CD4-positive, alpha-beta T cell (primary cell): ENCODE data around the gene MICAL3. TPM values are rescaled to one million over a fixed set of nuclear protein-coding genes. Genes with fewer than 3 reads are reported as not detected.

ENCODE experiments used
- ATAC-seq: fragments of 200-7000 bp; cut with Tn5 transposase; one replicate; pipeline ENCODE4 v1.10.0; 2022; ENCODE audit warnings: mild to moderate bottlenecking; ENCODE audit not compliant: poor library complexity
- CTCF ChIA-PET: fragments of 350-600 bp; sonication (Branson Sonifier 250); formaldehyde crosslinking; loops from one replicate; lab custom pipeline; 2021; ENCODE audit warnings: antibody characterized with exemption, inconsistent platforms; lab: Charles Lee
- POLR2A ChIA-PET: fragments of 350-600 bp; sonication (Branson Sonifier 250); formaldehyde crosslinking; loops from one replicate; lab custom pipeline; 2021; ENCODE audit warnings: antibody characterized with exemption, inconsistent platforms; lab: Charles Lee
- DNase-seq, 14 experiments: peaks; one replicate each; pipeline ENCODE4 v3.0.0-alpha.2; 2013 to 2020; ENCODE audit warnings: mixed read lengths in 2 of 14
- H3K27ac ChIP-seq, 2 donors: one replicate each; pipeline versions ENCODE4 v1.5.1 to v1.7.0; 2013; ENCODE audit warnings: low read length in 2 of 2, low read depth in 1 of 2, mild to moderate bottlenecking in 1 of 2
- H3K27me3 ChIP-seq, 2 experiments: 1 replicate in 1 of 2; 2 replicates in 1 of 2; pipeline versions ENCODE4 v1.6.1 to v1.7.0; 2013; ENCODE audit warnings: low read length in 2 of 2, control low read depth in 1 of 2, mild to moderate bottlenecking in 1 of 2, moderate library complexity in 1 of 2; ENCODE audit not compliant: insufficient read depth in 2 of 2, control insufficient read depth in 1 of 2
- H3K36me3 ChIP-seq: one replicate; pipeline ENCODE4 v1.6.1; 2013; ENCODE audit warnings: low read length, control low read depth; ENCODE audit not compliant: insufficient read depth
- H3K4me1 ChIP-seq: one replicate; pipeline ENCODE4 v1.6.1; 2013; ENCODE audit warnings: low read length, control low read depth; ENCODE audit not compliant: insufficient read depth
- H3K4me3 ChIP-seq: one replicate; pipeline ENCODE4 v1.5.1; 2013; ENCODE audit warnings: mild to moderate bottlenecking, low read length, moderate library complexity
- H3K9me3 ChIP-seq, 2 experiments: 1 replicate in 1 of 2; 2 replicates in 1 of 2; pipeline versions ENCODE4 v1.6.1 to v1.7.0; 2013; ENCODE audit warnings: low read length in 2 of 2, mild to moderate bottlenecking in 2 of 2, control low read depth in 1 of 2, moderate library complexity in 1 of 2; ENCODE audit not compliant: control insufficient read depth in 1 of 2, insufficient read depth in 1 of 2
- H3K27ac Mint-ChIP-seq: one replicate; pipeline ENCODE4 v1.8.0; 2020; ENCODE audit warnings: mixed read lengths
- H3K27me3 Mint-ChIP-seq: one replicate; pipeline ENCODE4 v1.8.0; 2021; ENCODE audit warnings: mixed read lengths
- H3K36me3 Mint-ChIP-seq: one replicate; pipeline ENCODE4 v1.8.0; 2021; ENCODE audit warnings: low read depth, mixed read lengths
- H3K4me1 Mint-ChIP-seq: one replicate; pipeline ENCODE4 v1.8.0; 2021; ENCODE audit warnings: low read depth, mixed read lengths
- H3K4me3 Mint-ChIP-seq: one replicate; pipeline ENCODE4 v1.8.0; 2020; ENCODE audit warnings: mild to moderate bottlenecking, mixed read lengths
- H3K9me3 Mint-ChIP-seq: one replicate; pipeline ENCODE4 v1.8.0; 2020; ENCODE audit warnings: mixed read lengths
- CTCF ChIP-seq: fragments of 200-600 bp; IDR thresholded peaks from one replicate; pipeline ENCODE4 v1.8.0; 2022; ENCODE audit warnings: antibody characterized with exemption, mild to moderate bottlenecking
- intact Hi-C, 2 experiments: fragments of 100-400 bp; cut with DNase I in 1 of 2; cut with micrococcal nuclease in 1 of 2; formaldehyde crosslinking; loops; one replicate each; pipeline versions ENCODE4 v1.15.1 to v1.9.0; 2023 to 2025; cut with DNase I, micrococcal nuclease
- total RNA-seq, 174 experiments: library from RNA in 2 of 174; stranded (reverse) in 2 of 174; gene quantifications; one replicate each; pipeline ENCODE4 v1.2.3 and lab custom pipeline; 2021 to 2026

Gene MICAL3
- total RNA-seq, 2 experiments from 2014 or later = 9.4 to 9.9 TPM

GRCh38 chr22:17820879-17821439, 203.4 kb downstream of the MICAL3 start:
- intact Hi-C loops = no loop called here
- Mint-ChIP-seq H3K4me1 (no peaks in the 10 kb centered on the region), H3K27me3 (no peaks in the 10 kb centered on the region), H3K36me3 (peaks cover 9% of the 10 kb centered on the region), H3K9me3 (no peaks in the 10 kb centered on the region), H3K4me3 (no peak overlapping the region), H3K27ac (no peak overlapping the region)
- Histone ChIP-seq H3K27ac (no peak overlapping the region), H3K4me3 (no peak overlapping the region), H3K4me1 (no peaks in the 10 kb centered on the region), H3K36me3 (peaks cover 5% of the 10 kb centered on the region), H3K9me3 (no peaks in the 10 kb centered on the region), H3K27me3 (no peaks in the 10 kb centered on the region)
- no peak for DNase-seq
- no peak for ATAC-seq
- CTCF ChIA-PET = no interaction called here
- TF ChIP-seq CTCF = no peak
- POLR2A ChIA-PET = no interaction called here

- TF ChIP-seq CTCF = no peak
- H3K36me3 ChIP-seq = peaks cover 12% of the 10 kb centered on the region
- intact Hi-C loops = no loop called here
- no peaks in the 10 kb centered on the region for H3K9me3 ChIP-seq
- DNase-seq = no peak
- ChIA-PET CTCF (no interaction called here), POLR2A (no interaction called here)
- H3K4me1 Mint-ChIP-seq = no peaks in the 10 kb centered on the region
- H3K27me3 Mint-ChIP-seq = no peaks in the 10 kb centered on the region
- no peak for ATAC-seq
- H3K27ac ChIP-seq = no peak overlapping the region
- no peaks in the 10 kb centered on the region for H3K9me3 Mint-ChIP-seq
- H3K4me3 ChIP-seq = no peak overlapping the region
- no peaks in the 10 kb centered on the region for H3K27me3 ChIP-seq
- no peak overlapping the region for H3K4me3 Mint-ChIP-seq
- H3K36me3 Mint-ChIP-seq = peaks cover 4% of the 10 kb centered on the region
- no peaks in the 10 kb centered on the region for H3K4me1 ChIP-seq
- no peak overlapping the region for H3K27ac Mint-ChIP-seq
Measured at GRCh38 chr22:17818649-17819048, 205.7 kb downstream of the MICAL3 start.

- Mint-ChIP-seq H3K9me3 (no peaks in the 10 kb centered on the region), H3K36me3 (peaks cover 4% of the 10 kb centered on the region), H3K4me1 (no peaks in the 10 kb centered on the region), H3K27me3 (no peaks in the 10 kb centered on the region), H3K4me3 (no peak overlapping the region), H3K27ac (no peak overlapping the region)
- H3K4me1 ChIP-seq = no peaks in the 10 kb centered on the region
- no peaks in the 10 kb centered on the region for H3K9me3 ChIP-seq
- intact Hi-C loops = no loop called here
- no peak overlapping the region for H3K4me3 ChIP-seq
- ATAC-seq (no peak), DNase-seq (no peak)
- no peak for TF ChIP-seq CTCF
- peaks cover 12% of the 10 kb centered on the region for H3K36me3 ChIP-seq
- no peaks in the 10 kb centered on the region for H3K27me3 ChIP-seq
- no peak overlapping the region for H3K27ac ChIP-seq
- ChIA-PET CTCF (no interaction called here), POLR2A (no interaction called here)
Measured at GRCh38 chr22:17818180-17818579, 206.2 kb downstream of the MICAL3 start.
